Rectal smooth muscle tissue (tissue), 1 donor: Measurements from ENCODE around the gene HORMAD2.
"Not testable (repeated sequence)": the region's sequence is repeated elsewhere in the genome, so short reads cannot be mapped to it uniquely, and the experiment has no call there.

ENCODE experiments used
- H3K27ac ChIP-seq: one replicate; pipeline ENCODE4 v1.7.0; 2013; ENCODE audit warnings: low read depth, low read length, inconsistent platforms
- H3K27me3 ChIP-seq: one replicate; pipeline ENCODE4 v1.7.0; 2013; ENCODE audit warnings: low read length; ENCODE audit not compliant: control insufficient read depth, insufficient read depth
- H3K36me3 ChIP-seq: one replicate; pipeline ENCODE4 v1.7.0; 2013; ENCODE audit warnings: low read length; ENCODE audit not compliant: control insufficient read depth, insufficient read depth
- H3K4me1 ChIP-seq: one replicate; pipeline ENCODE4 v1.7.0; 2013; ENCODE audit warnings: low read length; ENCODE audit not compliant: control insufficient read depth, insufficient read depth
- H3K4me3 ChIP-seq: one replicate; pipeline ENCODE4 v1.7.0; 2013; ENCODE audit warnings: low read length
- H3K9ac ChIP-seq: one replicate; pipeline ENCODE4 v1.7.0; 2013; ENCODE audit warnings: low read length

Gene HORMAD2

GRCh38 chr22:30190574-30190973 lies 110.3 kb downstream of the HORMAD2 start:
- Histone ChIP-seq H3K27me3 (no peaks in the 10 kb centered on the region), H3K36me3 (no peaks in the 10 kb centered on the region), H3K9ac (no peak overlapping the region), H3K27ac (no peak overlapping the region), H3K4me1 (no peaks in the 10 kb centered on the region), H3K4me3 (no peak overlapping the region)

GRCh38 chr22:30191040-30191701 lies 110.9 kb downstream of the HORMAD2 start:
- no peaks in the 10 kb centered on the region for H3K36me3 ChIP-seq
- no peak overlapping the region for H3K4me3 ChIP-seq
- no peak overlapping the region for H3K27ac ChIP-seq
- H3K27me3 ChIP-seq, result no peaks in the 10 kb centered on the region
- H3K9ac ChIP-seq, result no peak overlapping the region
- H3K4me1 ChIP-seq, result no peaks in the 10 kb centered on the region

GRCh38 chr22:30192427-30192826 lies 112.2 kb downstream of the HORMAD2 start:
- Histone ChIP-seq H3K4me1 (peaks cover 5% of the 10 kb centered on the region), H3K9ac (no peak overlapping the region), H3K27ac (no peak overlapping the region)

GRCh38 chr22:30193031-30193775 lies 112.9 kb downstream of the HORMAD2 start:
- Histone ChIP-seq H3K27ac (no peak overlapping the region), H3K4me3 (no peak overlapping the region), H3K36me3 (no peaks in the 10 kb centered on the region), H3K9ac (no peak overlapping the region), H3K4me1 (peaks cover 5% of the 10 kb centered on the region), H3K27me3 (no peaks in the 10 kb centered on the region)

More at GRCh38 chr22:30192427-30192826, 112.2 kb downstream of the HORMAD2 start:
- H3K36me3 ChIP-seq, result no peaks in the 10 kb centered on the region
- H3K27me3 ChIP-seq, result no peaks in the 10 kb centered on the region
- no peak overlapping the region for H3K4me3 ChIP-seq

- Histone ChIP-seq H3K4me1 (peaks cover 5% of the 10 kb centered on the region), H3K36me3 (no peaks in the 10 kb centered on the region), H3K27ac (peak overlapping the region; percentile 60), H3K9ac (no peak overlapping the region), H3K27me3 (no peaks in the 10 kb centered on the region), H3K4me3 (peak overlapping the region; percentile 10)
These were observed 115.2 kb downstream of the HORMAD2 start for GRCh38 chr22:30195245-30196140.

GRCh38 chr22:30196141-30196879 lies 116.0 kb downstream of the HORMAD2 start:
- Histone ChIP-seq H3K4me3 (peak overlapping the region; percentile 10), H3K9ac (no peak overlapping the region), H3K4me1 (peaks cover 5% of the 10 kb centered on the region), H3K36me3 (no peaks in the 10 kb centered on the region), H3K27ac (peak overlapping the region; percentile 60), H3K27me3 (no peaks in the 10 kb centered on the region)

- H3K9ac ChIP-seq, result no peak overlapping the region
- no peak overlapping the region for H3K4me3 ChIP-seq
- H3K4me1 ChIP-seq, result peaks cover 5% of the 10 kb centered on the region
- peak overlapping the region; percentile 54 for H3K27ac ChIP-seq
- no peaks in the 10 kb centered on the region for H3K27me3 ChIP-seq
- no peaks in the 10 kb centered on the region for H3K36me3 ChIP-seq
These were observed 116.6 kb downstream of the HORMAD2 start for GRCh38 chr22:30196880-30197336.

GRCh38 chr22:30197389-30197788 lies 117.1 kb downstream of the HORMAD2 start:
- H3K27ac ChIP-seq, result peak overlapping the region; percentile 27
- H3K36me3 ChIP-seq, result no peaks in the 10 kb centered on the region
- no peak overlapping the region for H3K4me3 ChIP-seq
- peaks cover 5% of the 10 kb centered on the region for H3K4me1 ChIP-seq
- H3K9ac ChIP-seq, result no peak overlapping the region
- H3K27me3 ChIP-seq, result no peaks in the 10 kb centered on the region

- no peaks in the 10 kb centered on the region for H3K27me3 ChIP-seq
- no peak overlapping the region for H3K4me3 ChIP-seq
- H3K27ac ChIP-seq, result no peak overlapping the region
- H3K4me1 ChIP-seq, result peaks cover 5% of the 10 kb centered on the region
- no peak overlapping the region for H3K9ac ChIP-seq
- no peaks in the 10 kb centered on the region for H3K36me3 ChIP-seq
These were observed 118.0 kb downstream of the HORMAD2 start for GRCh38 chr22:30198152-30198825.

GRCh38 chr22:30198921-30199320 lies 118.7 kb downstream of the HORMAD2 start:
- Histone ChIP-seq H3K36me3 (no peaks in the 10 kb centered on the region), H3K4me3 (no peak overlapping the region), H3K4me1 (peaks cover 5% of the 10 kb centered on the region), H3K27ac (no peak overlapping the region), H3K27me3 (no peaks in the 10 kb centered on the region), H3K9ac (no peak overlapping the region)

- not testable (repeated sequence) for H3K36me3 ChIP-seq, H3K9ac ChIP-seq, H3K4me1 ChIP-seq, H3K27me3 ChIP-seq, H3K4me3 ChIP-seq, H3K27ac ChIP-seq
These were observed 120.6 kb downstream of the HORMAD2 start for GRCh38 chr22:30200905-30201304.
